B cell (primary cell): ENCODE data around the gene CELA1.

Source experiments
- EZH2 ChIP-seq: IDR thresholded peaks from 2 replicates; pipeline ENCODE4 v1.6.1; 2012; ENCODE audit warnings: borderline replicate concordance, low read depth, mild to moderate bottlenecking, moderate library complexity, low read length; ENCODE audit not compliant: insufficient read depth, poor library complexity, severe bottlenecking
- TF ChIP-seq, protein P1 (sequence below): fragments of 200-600 bp; IDR thresholded peaks from one replicate; pipeline ENCODE4 v1.8.0; 2022; ENCODE audit warnings: antibody characterized with exemption, mild to moderate bottlenecking

DNA sequence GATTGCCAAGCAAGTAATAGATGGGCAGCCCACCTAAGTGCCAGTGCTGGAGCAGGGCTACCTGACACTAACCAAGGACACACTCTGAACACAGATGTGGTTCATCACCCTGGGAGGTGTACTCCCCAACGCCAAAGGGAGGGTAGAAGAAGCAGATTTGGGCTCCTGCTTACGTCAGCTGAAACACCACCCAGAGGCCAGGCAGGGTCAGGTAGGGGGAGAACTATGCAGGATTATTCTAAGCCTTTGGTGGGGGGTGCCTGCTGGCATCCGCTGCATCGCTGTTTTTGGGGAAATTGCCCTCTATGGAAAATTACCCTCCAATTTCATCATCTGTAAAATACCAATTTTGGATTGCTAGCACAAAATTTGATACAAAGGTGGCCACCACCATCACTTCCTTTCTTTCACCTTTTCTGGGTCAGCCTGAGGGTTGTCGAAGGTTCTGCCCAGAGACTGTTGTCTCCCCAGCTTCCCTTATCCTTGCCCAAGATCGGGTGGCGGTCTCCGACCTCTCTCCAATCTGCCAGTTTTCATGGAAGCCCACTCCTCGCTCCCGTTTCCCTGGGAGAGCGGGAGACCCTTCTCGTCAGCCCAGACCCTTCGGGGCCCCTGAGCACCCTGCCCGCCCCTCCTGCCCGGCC lies 23.0 kb downstream of the CELA1 start:
- TF ChIP-seq, protein P1, sequence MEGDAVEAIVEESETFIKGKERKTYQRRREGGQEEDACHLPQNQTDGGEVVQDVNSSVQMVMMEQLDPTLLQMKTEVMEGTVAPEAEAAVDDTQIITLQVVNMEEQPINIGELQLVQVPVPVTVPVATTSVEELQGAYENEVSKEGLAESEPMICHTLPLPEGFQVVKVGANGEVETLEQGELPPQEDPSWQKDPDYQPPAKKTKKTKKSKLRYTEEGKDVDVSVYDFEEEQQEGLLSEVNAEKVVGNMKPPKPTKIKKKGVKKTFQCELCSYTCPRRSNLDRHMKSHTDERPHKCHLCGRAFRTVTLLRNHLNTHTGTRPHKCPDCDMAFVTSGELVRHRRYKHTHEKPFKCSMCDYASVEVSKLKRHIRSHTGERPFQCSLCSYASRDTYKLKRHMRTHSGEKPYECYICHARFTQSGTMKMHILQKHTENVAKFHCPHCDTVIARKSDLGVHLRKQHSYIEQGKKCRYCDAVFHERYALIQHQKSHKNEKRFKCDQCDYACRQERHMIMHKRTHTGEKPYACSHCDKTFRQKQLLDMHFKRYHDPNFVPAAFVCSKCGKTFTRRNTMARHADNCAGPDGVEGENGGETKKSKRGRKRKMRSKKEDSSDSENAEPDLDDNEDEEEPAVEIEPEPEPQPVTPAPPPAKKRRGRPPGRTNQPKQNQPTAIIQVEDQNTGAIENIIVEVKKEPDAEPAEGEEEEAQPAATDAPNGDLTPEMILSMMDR, result no peak
- no peak for TF ChIP-seq EZH2
